ENCODE results near the gene LAMTOR5. TPM values are rescaled to one million over a fixed set of nuclear protein-coding genes. Genes with fewer than 3 reads are reported as not detected.

The LAMTOR5 gene
- total RNA-seq, 2 donors from 2014 or later, result 86.1 to 150 TPM

GRCh38 chr1:110355321-110355720 is 52.2 kb downstream of the LAMTOR5 start:
- Mint-ChIP-seq H3K36me3 (peaks cover 11% of the 10 kb centered on the region), H3K4me1 (ENCODE audit: low read depth in 2 of 2) (peaks cover 18 to 25% of the 10 kb centered on the region in 2 donors), H3K27me3 (no peaks in the 10 kb centered on the region), H3K9me3 (no peaks in the 10 kb centered on the region), H3K4me3 (no peak overlapping the region), H3K27ac (no peak overlapping the region)
- DNase-seq (ENCODE audit: low spot score) (no peak), ATAC-seq (no peak)

Other genes starting within 250 kb of the LAMTOR5 start
- 1 to 10 TPM in 1 of 2 donors, under 1 TPM in 1; 0.88 to 2.1 TPM for gene KCNC4, start 197.4 kb downstream of the LAMTOR5 start, total RNA-seq
- gene RBM15, start 68.3 kb downstream of the LAMTOR5 start, total RNA-seq, result 10 to 100 TPM; 60.2 to 97.9 TPM
- gene SLC16A4, start 16.7 kb downstream of the LAMTOR5 start, total RNA-seq, result under 1 TPM in 1 of 2 donors, not detected in 1; 0.48 TPM
- under 1 TPM in 1 of 2 donors, not detected in 1; 0.21 TPM for gene PROK1, start 43.5 kb upstream of the LAMTOR5 start, total RNA-seq
- not detected for gene KCNA10, start 111.5 kb upstream of the LAMTOR5 start, total RNA-seq
- gene KCNA2, start 198.7 kb upstream of the LAMTOR5 start, total RNA-seq, result under 1 TPM; 0.62 to 0.92 TPM

Data from natural killer cell treated with Interleukin-12 subunit alpha and Interleukin-12 subunit beta and Interleukin-15 and Interleukin-18, amount 100 ng/mL, for 72 hours (primary cell).